DND-41 (cell line): ENCODE results near the gene CREB3L4.

Experiments
- ATAC-seq: fragments of 200-7000 bp; cut with Tn5 transposase; 3 replicates; pipeline ENCODE4 v1.9.1; 2021; ENCODE audit warnings: low read depth; ENCODE audit not compliant: insufficient read depth
- DNase-seq: peaks from one replicate; pipeline ENCODE4 v3.0.0-alpha.2; 2020
- H2AFZ ChIP-seq: 2 replicates; pipeline ENCODE4 v1.6.0; 2012; ENCODE audit warnings: low read depth, low read length
- H3K27ac ChIP-seq: 2 replicates; pipeline ENCODE4 v1.5.1; 2012; ENCODE audit warnings: low read length, inconsistent platforms
- H3K27me3 ChIP-seq: fragments of 200-600 bp; sonication (generic); 2 replicates; pipeline ENCODE4 v1.6.0; 2012; ENCODE audit warnings: low read length, mild to moderate bottlenecking, inconsistent platforms; ENCODE audit not compliant: insufficient read depth, poor library complexity
- H3K36me3 ChIP-seq: 2 replicates; pipeline ENCODE4 v1.5.1; 2012; ENCODE audit warnings: low read length, inconsistent platforms; ENCODE audit not compliant: insufficient read depth
- H3K4me1 ChIP-seq: 2 replicates; pipeline ENCODE4 v1.5.1; 2012; ENCODE audit warnings: mild to moderate bottlenecking, low read length; ENCODE audit not compliant: insufficient read depth
- H3K4me2 ChIP-seq: 2 replicates; pipeline ENCODE4 v1.6.0; 2012; ENCODE audit warnings: mild to moderate bottlenecking, moderate library complexity, low read length, inconsistent platforms; ENCODE audit not compliant: insufficient read depth
- H3K4me3 ChIP-seq, 2 experiments: fragments of 200-600 bp in 1 of 2; shearing (Covaris generic) in 1 of 2; 2 replicates each; pipeline ENCODE4 v1.5.1; 2012 to 2016; ENCODE audit warnings: inconsistent platforms in 2 of 2, low read length in 2 of 2, mild to moderate bottlenecking in 2 of 2, low read depth in 1 of 2, moderate library complexity in 1 of 2
- H3K79me2 ChIP-seq: 2 replicates; pipeline ENCODE4 v1.6.0; 2012; ENCODE audit warnings: low read length, inconsistent platforms; ENCODE audit not compliant: insufficient read depth
- H3K9ac ChIP-seq: 2 replicates; pipeline ENCODE4 v1.6.0; 2012; ENCODE audit warnings: low read depth, mild to moderate bottlenecking, inconsistent platforms, low read length, moderate library complexity
- H3K9me3 ChIP-seq: 2 replicates; pipeline ENCODE4 v1.5.1; 2012; ENCODE audit warnings: low read length, moderate library complexity, mild to moderate bottlenecking, inconsistent platforms; ENCODE audit not compliant: insufficient read depth, severe bottlenecking
- H4K20me1 ChIP-seq: 2 replicates; pipeline ENCODE4 v1.6.0; 2012; ENCODE audit warnings: low read length; ENCODE audit not compliant: insufficient read depth
- CTCF ChIP-seq: IDR thresholded peaks from 2 replicates; pipeline ENCODE4 v1.5.1; 2012; ENCODE audit warnings: borderline replicate concordance, low read length, moderate library complexity, mild to moderate bottlenecking; ENCODE audit not compliant: poor library complexity, severe bottlenecking; ENCODE audit errors: extremely low read depth
- EZH2 ChIP-seq: IDR thresholded peaks from 3 replicates; pipeline ENCODE4 v1.6.1; 2012; ENCODE audit warnings: borderline replicate concordance, low read depth, mild to moderate bottlenecking, moderate library complexity, low read length, inconsistent platforms; ENCODE audit not compliant: severe bottlenecking

The CREB3L4 gene

GRCh38 chr1:153967107-153967999 lies at the start of gene CREB3L4:
CREB3L4 (plus strand) TSS chr1:153967902; CDS start chr1:153968526, 624 bp downstream.
- peak within 1 kb of the TSS; percentile 69 for H3K9ac ChIP-seq
- peak; percentile 88 for ATAC-seq
- no peak for TF ChIP-seq EZH2
- peak; percentile 72 for TF ChIP-seq CTCF

GRCh38 chr1:153919876-153920852 lies 47.5 kb upstream of the CREB3L4 start:
- peak overlapping the region; percentile 82 for H3K4me2 ChIP-seq
- TF ChIP-seq CTCF (peak; percentile 43), EZH2 (no peak)
- H3K36me3 ChIP-seq, result peaks cover 38% of the 10 kb centered on the region
- peak; percentile 41 for DNase-seq
- peak overlapping the region in 1 of 2 experiments; percentile 94; a peak in 2 of 4 replicates for H3K4me3 ChIP-seq
- peaks cover 52% of the 10 kb centered on the region for H4K20me1 ChIP-seq
- H3K79me2 ChIP-seq, result peaks cover 89% of the 10 kb centered on the region
- H2AFZ ChIP-seq, result no peak overlapping the region
- H3K27me3 ChIP-seq, result no peaks in the 10 kb centered on the region
- H3K4me1 ChIP-seq, result peaks cover 42% of the 10 kb centered on the region
- ATAC-seq, result peak; percentile 20; the same call in 2 of the 3 replicates
- no peaks in the 10 kb centered on the region for H3K9me3 ChIP-seq
- peak overlapping the region; percentile 77 for H3K9ac ChIP-seq
- peak overlapping the region; percentile 48 for H3K27ac ChIP-seq

More at GRCh38 chr1:153967107-153967999, at the start of gene CREB3L4:
- H3K27ac ChIP-seq, result peak within 1 kb of the TSS; percentile 92
- H2AFZ ChIP-seq, result peak within 1 kb of the TSS; percentile 85
- no peaks in the 10 kb centered on the region for H3K27me3 ChIP-seq
- no peaks in the 10 kb centered on the region; the same call in 1 of the 2 replicates for H3K36me3 ChIP-seq
- H3K4me1 ChIP-seq, result peaks cover 65% of the 10 kb centered on the region
- H3K4me3 ChIP-seq, result peak within 1 kb of the TSS; percentile 65 to 81
- no peaks in the 10 kb centered on the region for H4K20me1 ChIP-seq
- H3K9me3 ChIP-seq, result no peaks in the 10 kb centered on the region
- H3K4me2 ChIP-seq, result peak within 1 kb of the TSS; percentile 93
- peak; percentile 95 for DNase-seq
- H3K79me2 ChIP-seq, result peaks cover 56% of the 10 kb centered on the region

- no peaks in the 10 kb centered on the region for H3K27me3 ChIP-seq
- H3K27ac ChIP-seq, result peak overlapping the region; percentile 87
- H3K4me3 ChIP-seq, result peak overlapping the region; percentile 94 to 95; a peak in 3 of 4 replicates
- no peak overlapping the region for H2AFZ ChIP-seq
- H3K4me2 ChIP-seq, result peak overlapping the region; percentile 82
- peak overlapping the region; percentile 77 for H3K9ac ChIP-seq
- peaks cover 42% of the 10 kb centered on the region for H3K4me1 ChIP-seq
- TF ChIP-seq EZH2 (no peak), CTCF (no peak)
- no peak for DNase-seq
- H3K9me3 ChIP-seq, result no peaks in the 10 kb centered on the region
- H3K79me2 ChIP-seq, result peaks cover 78% of the 10 kb centered on the region
- peaks cover 29% of the 10 kb centered on the region for H3K36me3 ChIP-seq
- peaks cover 47% of the 10 kb centered on the region for H4K20me1 ChIP-seq
- ATAC-seq, result no peak
Observed at GRCh38 chr1:153921080-153921802, 46.5 kb upstream of the CREB3L4 start.
